ENCODE measurements around the gene POLDIP2.

POLDIP2 gene

GRCh38 chr17:28306954-28307401 is 50.3 kb downstream of the POLDIP2 start:
- Histone ChIP-seq H3K79me1 (ENCODE audit: low read length) (peaks cover 2% of the 10 kb centered on the region), H2BK120ac (ENCODE audit: insufficient read depth, low read length, poor library complexity) (no peak overlapping the region), H4K91ac (ENCODE audit: low read depth, low read length) (peak overlapping the region; percentile 22), H3K9ac (ENCODE audit: low read length) (no peak overlapping the region), H3K4me1 (ENCODE audit: control insufficient read depth in 1 of 2, insufficient read depth in 2 of 2, low read length in 2 of 2) (no peaks in the 10 kb centered on the region), H3K4ac (ENCODE audit: low read depth, low read length) (no peak overlapping the region), H3K36me3 (ENCODE audit: control insufficient read depth in 1 of 2, insufficient read depth in 2 of 2, low read length in 2 of 2) (no peaks in the 10 kb centered on the region), H3K79me2 (ENCODE audit: control insufficient read depth, insufficient read depth, low read length, poor library complexity) (no peaks in the 10 kb centered on the region), H4K12ac (ENCODE audit: low read depth, low read length) (peak overlapping the region; percentile 72), H3K27me3 (ENCODE audit: insufficient read depth, low read length) (no peaks in the 10 kb centered on the region), H2AK5ac (ENCODE audit: low read length) (no peak overlapping the region), H4K8ac (ENCODE audit: low read depth, low read length) (peak overlapping the region; percentile 34), H2AFZ (ENCODE audit: insufficient read depth, low read length, poor library complexity) (no peak overlapping the region), H3K9me3 (ENCODE audit: insufficient read depth, low read depth, low read length) (no peaks in the 10 kb centered on the region), H3K18ac (ENCODE audit: low read length) (peak overlapping the region; percentile 58), H3K14ac (ENCODE audit: low read length) (no peak overlapping the region), H2BK5ac (ENCODE audit: low read depth, low read length, poor library complexity) (no peak overlapping the region), H3K23ac (ENCODE audit: low read length) (no peak overlapping the region), H3K27ac (ENCODE audit: low read depth, low read length) (no peak overlapping the region), H3K4me2 (ENCODE audit: low read length) (peak overlapping the region; percentile 19), H3K4me3 (ENCODE audit: low read depth, low read length) (no peak overlapping the region), H2BK12ac (ENCODE audit: low read length) (peak overlapping the region; percentile 20)
- WGBS (ENCODE audit: extremely low coverage, insufficient coverage, insufficient read length), result no CpG with 5 or more reads among the region's 38 CpGs
- peak in 1 of 2 donors; percentile 19 for DNase-seq

- Histone ChIP-seq H3K4me1 (ENCODE audit: control insufficient read depth in 1 of 2, insufficient read depth in 2 of 2, low read length in 2 of 2) (no peaks in the 10 kb centered on the region), H2BK12ac (ENCODE audit: low read length) (no peak overlapping the region), H2AK5ac (ENCODE audit: low read length) (no peak overlapping the region), H2BK120ac (ENCODE audit: insufficient read depth, low read length, poor library complexity) (peak overlapping the region; percentile 33), H4K12ac (ENCODE audit: low read depth, low read length) (no peak overlapping the region), H4K8ac (ENCODE audit: low read depth, low read length) (no peak overlapping the region), H4K91ac (ENCODE audit: low read depth, low read length) (no peak overlapping the region), H3K36me3 (ENCODE audit: control insufficient read depth in 1 of 2, insufficient read depth in 2 of 2, low read length in 2 of 2) (no peaks in the 10 kb centered on the region), H2BK5ac (ENCODE audit: low read depth, low read length, poor library complexity) (no peak overlapping the region), H3K79me2 (ENCODE audit: control insufficient read depth, insufficient read depth, low read length, poor library complexity) (no peaks in the 10 kb centered on the region), H3K9ac (ENCODE audit: low read length) (no peak overlapping the region), H3K27ac (ENCODE audit: low read depth, low read length) (no peak overlapping the region), H3K4me2 (ENCODE audit: low read length) (no peak overlapping the region), H3K23ac (ENCODE audit: low read length) (no peak overlapping the region), H3K9me3 (ENCODE audit: insufficient read depth, low read depth, low read length) (no peaks in the 10 kb centered on the region), H3K14ac (ENCODE audit: low read length) (no peak overlapping the region), H3K4ac (ENCODE audit: low read depth, low read length) (no peak overlapping the region), H3K4me3 (ENCODE audit: low read depth, low read length) (no peak overlapping the region), H3K27me3 (ENCODE audit: insufficient read depth, low read length) (no peaks in the 10 kb centered on the region), H2AFZ (ENCODE audit: insufficient read depth, low read length, poor library complexity) (no peak overlapping the region), H3K79me1 (ENCODE audit: low read length) (no peaks in the 10 kb centered on the region), H3K18ac (ENCODE audit: low read length) (no peak overlapping the region)
- WGBS (ENCODE audit: extremely low coverage, insufficient coverage, insufficient read length), result no CpG with 5 or more reads among the region's 3 CpGs
- no peak for DNase-seq
These were observed 58.9 kb downstream of the POLDIP2 start for GRCh38 chr17:28298449-28298848.

All from trophoblast cell (in vitro differentiated cells and primary cell).